Stimulated activated CD4-positive, alpha-beta T cell treated with anti-CD3 and anti-CD28 coated beads, Interleukin-2, amount 100 ng/mL, for 48 hours (primary cell): ENCODE results near the gene TCEAL9.
A peak's percentile ranks its signal among the peaks of the same experiment; 100 is the strongest.
"Not testable (repeated sequence)": the region's sequence is repeated elsewhere in the genome, so short reads cannot be mapped to it uniquely, and the experiment has no call there.

ENCODE experiments used
- DNase-seq, 2 donors: peaks; one replicate each; pipeline ENCODE4 v3.0.0-alpha.2; 2020

TCEAL9 gene

GRCh38 chrX:103376118-103376978 is 20.0 kb downstream of the TCEAL9 start, which contains the start of gene BEX3:
Gene BEX3, plus strand, starts transcription at chrX:103376538. Its CDS starts 984 bp downstream, at chrX:103377522.
- peak in 1 of 2 donors; percentile 6 for DNase-seq

GRCh38 chrX:103376979-103377324 is 20.6 kb downstream of the TCEAL9 start:
- no peak for DNase-seq

- DNase-seq, result no peak
Observed at GRCh38 chrX:103378990-103379389, 22.7 kb downstream of the TCEAL9 start.

GRCh38 chrX:103382877-103383276 is 26.6 kb downstream of the TCEAL9 start:
- no peak for DNase-seq

- DNase-seq, result no peak
Observed at GRCh38 chrX:103384672-103385071, 28.4 kb downstream of the TCEAL9 start.

GRCh38 chrX:103385283-103385830 is 29.1 kb downstream of the TCEAL9 start:
- DNase-seq, result not testable (repeated sequence)

GRCh38 chrX:103386332-103386731 is 30.0 kb downstream of the TCEAL9 start:
- no peak for DNase-seq

- DNase-seq, result no peak
Observed at GRCh38 chrX:103393487-103393886, 37.2 kb downstream of the TCEAL9 start.

GRCh38 chrX:103396186-103396585 is 39.9 kb downstream of the TCEAL9 start:
- no peak for DNase-seq

- DNase-seq, result no peak
Observed at GRCh38 chrX:103396660-103397059, 40.4 kb downstream of the TCEAL9 start.

GRCh38 chrX:103397707-103398106 is 41.4 kb downstream of the TCEAL9 start:
- DNase-seq, result no peak

GRCh38 chrX:103398421-103398864 is 42.1 kb downstream of the TCEAL9 start:
- DNase-seq, result no peak

- DNase-seq, result no peak
Observed at GRCh38 chrX:103399744-103400143, 43.4 kb downstream of the TCEAL9 start.

- no peak for DNase-seq
Observed at GRCh38 chrX:103400931-103401330, 44.6 kb downstream of the TCEAL9 start.

- DNase-seq, result peak; percentile 36 to 45
Observed at GRCh38 chrX:103404231-103405008, 48.1 kb downstream of the TCEAL9 start.

GRCh38 chrX:103405009-103405333 is 48.7 kb downstream of the TCEAL9 start:
- DNase-seq, result no peak

- no peak for DNase-seq
Observed at GRCh38 chrX:103406256-103406655, 50.0 kb downstream of the TCEAL9 start.

GRCh38 chrX:103407776-103408175 is 51.5 kb downstream of the TCEAL9 start:
- no peak for DNase-seq
